Endothelial cell of umbilical vein (primary cell): ENCODE data around the gene AUTS2. TPM values are rescaled to one million over a fixed set of nuclear protein-coding genes. Genes with fewer than 3 reads are reported as not detected.

ENCODE experiments used
- BruUV-seq: library from RNA; stranded (reverse); fragments of 400-500 nt; replicated peaks from 2 replicates; lab custom pipeline; 2021; lab: Mats Ljungman, UMichigan
- CTCF ChIA-PET: fragments of 300-600, 350-600 bp; sonication (Branson Sonifier 250); formaldehyde crosslinking; loops from one replicate; lab custom pipeline; 2021; ENCODE audit warnings: antibody characterized with exemption, inconsistent platforms; lab: Charles Lee
- POLR2A ChIA-PET: fragments of 300-600, 350-600 bp; sonication (Branson Sonifier 250); formaldehyde crosslinking; loops from one replicate; lab custom pipeline; 2021; ENCODE audit warnings: antibody characterized with exemption, inconsistent platforms; lab: Charles Lee
- DNase-seq: peaks from one replicate; pipeline ENCODE4 v3.0.0-alpha.2; 2011; ENCODE audit warnings: low read depth, low spot score
- FAIRE-seq: peaks from 2 replicates; lab custom pipeline; 2011; peaks lifted over from hg19 to GRCh38; lab: Jason Lieb, UNC
- H2AFZ ChIP-seq: 2 replicates; pipeline ENCODE4 v1.6.0; 2012; ENCODE audit warnings: low read depth, low read length, control low read depth, inconsistent platforms
- H3K27ac ChIP-seq: 2 replicates; pipeline ENCODE4 v1.5.1; 2011; ENCODE audit warnings: low read depth, mild to moderate bottlenecking, control low read depth, low read length, moderate library complexity; ENCODE audit not compliant: insufficient read depth
- H3K27me3 ChIP-seq, 2 experiments: 2 replicates each; pipeline versions ENCODE4 v1.6.0 to v1.6.1; 2011; ENCODE audit warnings: low read length in 2 of 2, mixed read lengths in 1 of 2; ENCODE audit not compliant: control insufficient read depth in 2 of 2, insufficient read depth in 2 of 2
- H3K36me3 ChIP-seq, 2 experiments: 2 replicates in 1 of 2; 3 replicates in 1 of 2; pipeline ENCODE4 v1.5.1; 2011; ENCODE audit warnings: low read length in 2 of 2, mild to moderate bottlenecking in 1 of 2, moderate library complexity in 1 of 2; ENCODE audit not compliant: control insufficient read depth in 2 of 2, insufficient read depth in 2 of 2; ENCODE audit errors: extremely low read depth in 1 of 2
- H3K4me1 ChIP-seq: 3 replicates; pipeline ENCODE4 v1.5.1; 2011; ENCODE audit warnings: mild to moderate bottlenecking, low read length; ENCODE audit not compliant: control insufficient read depth, insufficient read depth; ENCODE audit errors: extremely low read depth
- H3K4me2 ChIP-seq: 2 replicates; pipeline ENCODE4 v1.6.1; 2011; ENCODE audit warnings: low read length, control low read depth, mixed read lengths; ENCODE audit not compliant: insufficient read depth
- H3K4me3 ChIP-seq, 3 experiments: fragments of 200-600 bp in 1 of 3; sonication (generic), shearing (Covaris generic) in 1 of 3; replicated peaks in 1 of 3; 2 replicates each; pipeline ENCODE4 v1.5.1; 2011 to 2016; ENCODE audit warnings: control low read depth in 3 of 3, low read length in 3 of 3, mild to moderate bottlenecking in 2 of 3, inconsistent platforms in 1 of 3, low read depth in 1 of 3, moderate library complexity in 1 of 3; ENCODE audit not compliant: insufficient read depth in 1 of 3
- H3K79me2 ChIP-seq: 2 replicates; pipeline ENCODE4 v1.6.0; 2012; ENCODE audit warnings: low read length, inconsistent platforms; ENCODE audit not compliant: control insufficient read depth, insufficient read depth
- H3K9ac ChIP-seq: replicated peaks from 2 replicates; pipeline ENCODE3; 2011; ENCODE audit warnings: low read length, control low read depth; ENCODE audit not compliant: insufficient read depth; ENCODE audit errors: extremely low read depth
- H3K9me1 ChIP-seq: replicated peaks from 3 replicates; pipeline ENCODE4 v1.6.0; 2011; ENCODE audit warnings: mild to moderate bottlenecking, low read length; ENCODE audit not compliant: control insufficient read depth, insufficient read depth; ENCODE audit errors: extremely low read depth
- H3K9me3 ChIP-seq: replicated peaks from 2 replicates; pipeline ENCODE4 v1.5.1; 2012; ENCODE audit warnings: low read length, inconsistent platforms; ENCODE audit not compliant: control insufficient read depth, insufficient read depth
- H4K20me1 ChIP-seq: replicated peaks from 2 replicates; pipeline ENCODE3; 2011; ENCODE audit warnings: mild to moderate bottlenecking, low read length; ENCODE audit not compliant: control insufficient read depth, insufficient read depth; ENCODE audit errors: extremely low read depth
- EZH2 ChIP-seq: IDR thresholded peaks from 2 replicates; pipeline ENCODE4 v1.6.1; 2012; ENCODE audit warnings: borderline replicate concordance, low read depth, mild to moderate bottlenecking, moderate library complexity, low read length, inconsistent platforms; ENCODE audit not compliant: severe bottlenecking
- FOS ChIP-seq: IDR thresholded peaks from 2 replicates; pipeline ENCODE4 v1.6.1; 2011; ENCODE audit warnings: mild to moderate bottlenecking, low read length, moderate library complexity, borderline replicate concordance; ENCODE audit not compliant: insufficient read depth
- GATA2 ChIP-seq: IDR thresholded peaks from 2 replicates; pipeline ENCODE4 v1.7.0; 2011; ENCODE audit warnings: low read depth, mild to moderate bottlenecking, moderate library complexity, mixed read lengths, low read length; ENCODE audit not compliant: insufficient read length, insufficient read depth
- JUN ChIP-seq: IDR thresholded peaks from 2 replicates; pipeline ENCODE4 v1.6.1; 2011; ENCODE audit warnings: borderline replicate concordance, low read depth; ENCODE audit not compliant: insufficient read length, insufficient read depth
- MYC ChIP-seq: IDR thresholded peaks from one replicate; pipeline ENCODE4 v1.6.1; 2011; ENCODE audit warnings: mild to moderate bottlenecking, low read depth, low read length
- POLR2A ChIP-seq: IDR thresholded peaks from 2 replicates; pipeline ENCODE4 v1.6.1; 2012; ENCODE audit warnings: low read depth, mild to moderate bottlenecking, control low read depth, low read length
- POLR2AphosphoS5 ChIP-seq: IDR thresholded peaks from 2 replicates; pipeline ENCODE4 v1.6.1; 2012; ENCODE audit warnings: low read depth, mild to moderate bottlenecking, control low read depth, low read length, moderate library complexity; ENCODE audit not compliant: insufficient read depth
- dilution Hi-C: fragments of 300-500 bp; cut with MboI; formaldehyde crosslinking; loops from one replicate; pipeline ENCODE4 v1.15.0; 2019; ENCODE audit warnings: low sequenced_read_pairs; ENCODE audit not compliant: extremely low pct_ligation_motif_present
- intact Hi-C: fragments of 100-400 bp; cut with micrococcal nuclease; formaldehyde crosslinking; loops from one replicate; pipeline ENCODE4 v1.10.0; 2022
- polyA plus RNA-seq, 4 experiments: library from polyadenylated mRNA; depleted of rRNA in 3 of 4; stranded (reverse) in 3 of 4; unstranded in 1 of 4; fragments of >200 nt; gene quantifications; 2 replicates each; pipeline versions ENCODE4 v1.2.1 to v1.2.3, GENCODE V29; 2011 to 2012; ENCODE audit warnings: missing spikeins in 1 of 4
- total RNA-seq: library from RNA; stranded (reverse); gene quantifications from 2 replicates; pipeline ENCODE4 v1.2.3, GENCODE V29; 2021
- TF ChIP-seq, protein P1 (sequence below): IDR thresholded peaks from 2 replicates; pipeline ENCODE4 v1.6.1; 2011; ENCODE audit not compliant: insufficient read depth, insufficient read length
- TF ChIP-seq, protein P2 (sequence below), 2 donors: IDR thresholded peaks; 1 replicate in 1 of 2; 2 replicates in 1 of 2; pipeline ENCODE4 v1.5.1; 2011; ENCODE audit warnings: low read length in 2 of 2, mild to moderate bottlenecking in 2 of 2, moderate library complexity in 2 of 2, control low read depth in 1 of 2, inconsistent platforms in 1 of 2, low read depth in 1 of 2; ENCODE audit not compliant: insufficient read depth in 1 of 2; ENCODE audit errors: extremely low read depth in 1 of 2

Gene AUTS2
- total and polyA plus RNA-seq, 2 donors (not counting 3 experiments of a cell fraction or from before 2014, with no cell fraction given), result 0.59 to 8.0 TPM

DNA sequence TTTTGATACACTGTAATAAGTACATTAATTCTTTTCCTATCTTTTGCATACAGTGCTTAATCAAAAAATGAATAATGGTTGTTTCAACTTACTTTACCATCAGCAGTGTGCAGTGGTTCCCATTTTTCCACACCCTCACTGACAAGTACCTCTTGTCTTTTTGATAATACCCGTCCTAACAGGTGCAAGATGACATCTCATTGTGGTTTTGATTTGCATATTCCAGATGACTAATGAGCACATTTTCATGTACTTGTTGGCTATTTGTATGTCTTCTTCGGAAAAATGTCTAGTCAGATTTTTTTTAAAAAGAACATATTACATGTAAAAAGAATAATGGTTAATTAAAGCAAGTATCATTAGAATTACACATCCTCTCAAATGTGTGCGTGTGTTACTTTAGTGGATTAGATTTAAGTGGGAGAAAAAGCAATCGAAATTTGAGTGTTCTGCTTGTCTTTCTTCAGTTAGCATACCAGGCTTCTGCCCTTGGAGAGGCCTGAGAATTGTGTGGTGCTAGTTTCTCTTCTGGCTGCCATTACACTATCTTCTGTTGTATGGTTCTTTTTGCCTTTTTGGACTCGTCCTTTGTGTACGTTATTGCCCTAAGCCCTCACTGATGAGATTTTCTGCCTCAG lies 291.2 kb downstream of the AUTS2 start:
- Histone ChIP-seq H3K4me2 (no peak overlapping the region), H3K79me2 (no peaks in the 10 kb centered on the region), H3K9ac (no peak overlapping the region), H4K20me1 (no peaks in the 10 kb centered on the region), H3K27me3 (no peaks in the 10 kb centered on the region), H3K36me3 (no peaks in the 10 kb centered on the region), H3K4me3 (no peak overlapping the region), H3K27ac (no peak overlapping the region), H2AFZ (no peak overlapping the region), H3K9me3 (no peaks in the 10 kb centered on the region), H3K4me1 (no peaks in the 10 kb centered on the region), H3K9me1 (no peaks in the 10 kb centered on the region)
- TF ChIP-seq, protein P1, sequence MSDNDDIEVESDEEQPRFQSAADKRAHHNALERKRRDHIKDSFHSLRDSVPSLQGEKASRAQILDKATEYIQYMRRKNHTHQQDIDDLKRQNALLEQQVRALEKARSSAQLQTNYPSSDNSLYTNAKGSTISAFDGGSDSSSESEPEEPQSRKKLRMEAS, result no peak
- TF ChIP-seq EZH2, result no peak
- TF ChIP-seq JUN, result no peak
- TF ChIP-seq GATA2, result no peak
- no peak for TF ChIP-seq MYC
- TF ChIP-seq, protein P2, sequence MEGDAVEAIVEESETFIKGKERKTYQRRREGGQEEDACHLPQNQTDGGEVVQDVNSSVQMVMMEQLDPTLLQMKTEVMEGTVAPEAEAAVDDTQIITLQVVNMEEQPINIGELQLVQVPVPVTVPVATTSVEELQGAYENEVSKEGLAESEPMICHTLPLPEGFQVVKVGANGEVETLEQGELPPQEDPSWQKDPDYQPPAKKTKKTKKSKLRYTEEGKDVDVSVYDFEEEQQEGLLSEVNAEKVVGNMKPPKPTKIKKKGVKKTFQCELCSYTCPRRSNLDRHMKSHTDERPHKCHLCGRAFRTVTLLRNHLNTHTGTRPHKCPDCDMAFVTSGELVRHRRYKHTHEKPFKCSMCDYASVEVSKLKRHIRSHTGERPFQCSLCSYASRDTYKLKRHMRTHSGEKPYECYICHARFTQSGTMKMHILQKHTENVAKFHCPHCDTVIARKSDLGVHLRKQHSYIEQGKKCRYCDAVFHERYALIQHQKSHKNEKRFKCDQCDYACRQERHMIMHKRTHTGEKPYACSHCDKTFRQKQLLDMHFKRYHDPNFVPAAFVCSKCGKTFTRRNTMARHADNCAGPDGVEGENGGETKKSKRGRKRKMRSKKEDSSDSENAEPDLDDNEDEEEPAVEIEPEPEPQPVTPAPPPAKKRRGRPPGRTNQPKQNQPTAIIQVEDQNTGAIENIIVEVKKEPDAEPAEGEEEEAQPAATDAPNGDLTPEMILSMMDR (IDR thresholded peaks at IDR 0.05; ENCODE audit: extremely low read depth in 1 of 2, insufficient read depth in 1 of 2, low read depth in 1 of 2, low read length in 2 of 2), result no peak
- TF ChIP-seq FOS, result no peak
- no peak for TF ChIP-seq POLR2AphosphoS5
- TF ChIP-seq POLR2A, result no peak
- no peak for DNase-seq
- intact Hi-C loops, result no loop called here
- POLR2A ChIA-PET, result no interaction called here
- no peak for FAIRE-seq
- CTCF ChIA-PET, result no interaction called here
- dilution Hi-C loops, result no loop called here
- no TSS peak for BruUV-seq
